SK-N-MC (cell line): ENCODE data around the gene GALC.

Experiments
- EZH2 ChIP-seq: fragments of 200-600 bp; sonication (generic); IDR thresholded peaks from one replicate; pipeline ENCODE4 v1.6.1; 2017; ENCODE audit warnings: antibody characterized with exemption
- FOXP2 ChIP-seq: optimal IDR thresholded peaks from 2 replicates; pipeline ENCODE3; 2011; ENCODE audit warnings: mild to moderate bottlenecking, moderate library complexity; ENCODE audit not compliant: insufficient read depth; ENCODE audit errors: extremely low read length, control extremely low read depth
- POLR2AphosphoS5 ChIP-seq: IDR thresholded peaks from 2 replicates; pipeline ENCODE4 v1.6.1; 2012; ENCODE audit warnings: mild to moderate bottlenecking, low read depth, low read length, borderline replicate concordance

- TF ChIP-seq POLR2AphosphoS5 (no peak), EZH2 (no peak), FOXP2 (no peak)
Measured at GRCh38 chr14:87999277-87999676, 6.3 kb upstream of the GALC start.
